Skeletal muscle tissue (tissue), 5 donors: ENCODE results near the gene VWA8. TPM values are rescaled to one million over a fixed set of nuclear protein-coding genes. Genes with fewer than 3 reads are reported as not detected.

Experiments used
- H3K27ac ChIP-seq: one replicate; pipeline ENCODE4 v1.7.0; 2013; ENCODE audit warnings: mild to moderate bottlenecking, low read depth, low read length, inconsistent platforms
- H3K27me3 ChIP-seq, 3 donors: one replicate each; pipeline ENCODE4 v1.7.0; 2013; ENCODE audit warnings: low read length in 3 of 3; ENCODE audit not compliant: control insufficient read depth in 3 of 3, insufficient read depth in 3 of 3
- H3K36me3 ChIP-seq, 3 donors: one replicate each; pipeline ENCODE4 v1.7.0; 2013; ENCODE audit warnings: low read length in 3 of 3; ENCODE audit not compliant: control insufficient read depth in 3 of 3, insufficient read depth in 3 of 3
- H3K4me1 ChIP-seq, 3 donors: one replicate each; pipeline ENCODE4 v1.7.0; 2013; ENCODE audit warnings: low read length in 3 of 3, mild to moderate bottlenecking in 3 of 3; ENCODE audit not compliant: control insufficient read depth in 3 of 3, insufficient read depth in 3 of 3
- H3K4me3 ChIP-seq, 3 donors: one replicate each; pipeline ENCODE4 v1.7.0; 2013; ENCODE audit warnings: low read length in 3 of 3
- H3K9ac ChIP-seq, 3 donors: one replicate each; pipeline ENCODE4 v1.7.0; 2013; ENCODE audit warnings: low read length in 3 of 3, mild to moderate bottlenecking in 3 of 3, moderate library complexity in 2 of 3, low read depth in 1 of 3
- H3K9me3 ChIP-seq, 3 donors: one replicate each; pipeline ENCODE4 v1.7.0; 2013; ENCODE audit warnings: low read length in 3 of 3; ENCODE audit not compliant: control insufficient read depth in 3 of 3
- small RNA-seq: library from RNA; depleted of rRNA; stranded (forward); fragments of <200 nt; gene quantifications from one replicate; pipeline ENCODE3, GENCODE V24; 2014
- total RNA-seq: library from RNA; depleted of rRNA; stranded (reverse); fragments of >200 nt; gene quantifications from one replicate; pipeline ENCODE4 v1.2.3, GENCODE V29; 2014
- donor health status: Osteomylitis.

VWA8 gene
- total RNA-seq, 1 donor from 2014 or later: 49.1 TPM

DNA sequence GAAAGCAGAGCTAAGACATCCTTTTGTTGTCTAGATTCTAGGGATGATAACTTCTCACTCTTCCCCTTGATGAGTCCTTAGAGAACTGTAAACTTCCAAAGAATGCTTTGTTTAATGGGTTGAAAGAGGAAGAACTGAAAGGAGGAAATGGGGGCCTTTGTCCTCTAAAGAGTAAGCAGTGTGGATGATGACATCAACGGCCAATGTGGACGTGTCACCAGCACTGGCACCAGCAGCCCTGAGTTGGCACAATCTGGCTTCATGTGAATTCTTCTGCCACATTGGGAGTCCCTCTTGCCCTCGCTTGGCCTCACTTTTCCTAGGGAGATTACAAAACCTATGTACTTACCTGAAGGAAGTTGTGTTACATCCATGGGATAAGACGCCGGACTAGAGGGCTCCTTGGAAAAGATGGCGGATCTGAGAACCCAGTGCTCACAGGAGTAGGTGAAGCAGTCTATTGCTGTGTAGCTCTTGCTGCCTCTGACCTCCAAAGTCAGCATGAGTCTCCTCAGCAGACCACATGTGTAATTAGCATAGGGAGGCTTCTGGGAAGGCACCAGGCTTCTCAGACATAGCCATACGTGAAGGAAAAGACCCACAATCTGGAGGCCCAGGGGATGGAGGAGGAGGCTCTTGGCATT lies 440.8 kb downstream of the VWA8 start:
- no peak overlapping the region for H3K9ac ChIP-seq
- H3K4me1 ChIP-seq: no peaks in the 10 kb centered on the region
- no peak overlapping the region for H3K4me3 ChIP-seq
- no peaks in the 10 kb centered on the region for H3K36me3 ChIP-seq
- peaks cover 0 to 3% (median 0%) of the 10 kb centered on the region in 3 donors for H3K9me3 ChIP-seq
- H3K27ac ChIP-seq: no peak overlapping the region
- no peaks in the 10 kb centered on the region for H3K27me3 ChIP-seq

Small RNA genes within 50 kb of the gene (small RNA-seq; reads per million reads assigned to genes)
- not detected for gene RN7SL515P
- gene RNU6-74P: not detected
- not detected for gene RPS28P8

Other genes starting within 250 kb of the VWA8 start
- gene DGKH, start 87.5 kb upstream of the VWA8 start, total RNA-seq: 8.4 TPM